Measurements from ENCODE around the gene NECAB3. TPM values are rescaled to one million over a fixed set of nuclear protein-coding genes. Genes with fewer than 3 reads are reported as not detected.

The NECAB3 gene
- total and polyA plus RNA-seq, 2 of the 13 experiments (the other 11 are each of a cell fraction or from before 2014, with no cell fraction given): 61.5 to 65.5 TPM

DNA sequence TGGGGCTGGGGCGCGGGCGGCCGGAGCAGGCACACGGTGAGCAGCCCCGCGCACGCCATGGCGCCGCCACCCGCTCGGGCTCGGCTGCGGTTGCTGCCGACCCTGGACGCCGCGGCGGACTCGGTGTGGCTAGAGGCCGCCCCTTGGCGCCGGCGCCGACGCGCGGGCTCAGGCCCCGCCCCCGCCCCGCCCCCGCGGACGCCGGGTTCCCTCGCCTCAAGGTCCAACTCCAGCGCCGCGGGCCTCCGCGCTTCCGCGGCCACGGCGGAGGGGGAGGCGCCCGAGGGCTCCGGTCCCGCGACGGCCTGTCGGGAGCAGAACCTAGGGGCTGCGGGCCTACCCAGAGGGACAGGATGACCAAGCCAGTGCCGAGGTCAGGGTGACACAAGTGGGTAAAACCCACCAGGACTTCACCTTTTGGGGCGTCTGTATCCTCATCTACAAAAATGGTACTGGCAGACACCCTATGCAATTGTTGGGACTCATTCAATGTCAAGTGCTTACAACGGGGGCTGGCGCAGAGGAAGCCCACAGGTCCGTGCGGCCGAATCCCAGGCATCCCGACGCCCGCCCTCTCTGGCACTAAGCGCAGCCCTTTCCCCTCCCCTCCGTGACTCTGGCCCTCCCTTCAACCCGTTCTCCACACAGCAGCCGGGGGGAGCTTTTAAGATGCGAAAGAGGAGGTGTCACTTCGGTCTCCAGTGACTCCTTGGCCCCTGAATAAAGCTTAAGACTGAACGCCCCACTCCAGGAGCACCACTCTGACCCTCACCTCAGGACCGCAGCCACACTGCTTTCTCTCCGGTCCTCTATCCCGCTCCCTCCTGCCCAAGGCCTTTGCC is at the start of gene NECAB3 (continued):
- TF ChIP-seq ZMYM4 (CRISPR knock-in tag; IDR thresholded peaks at IDR 0.05) (no peak), SAFB2 (CRISPR knock-in tag; IDR thresholded peaks at IDR 0.05; ENCODE audit: borderline replicate concordance, low read depth) (peak; percentile 54; the same call in 1 of the 2 replicates), ZNF441 (CRISPR knock-in tag; IDR thresholded peaks at IDR 0.05; ENCODE audit: borderline replicate concordance) (peak; percentile 91), JUN (CRISPR knock-in tag; IDR thresholded peaks at IDR 0.05) (peak; percentile 80), ZNF598 (CRISPR knock-in tag; IDR thresholded peaks at IDR 0.05; ENCODE audit: borderline replicate concordance) (0 out of 2 replicates have a peak, but pooled peaks have one; percentile 73), NCOR1 (IDR thresholded peaks at IDR 0.05; ENCODE audit: borderline replicate concordance, low read length) (peak; percentile 61; the same call in 1 of the 2 replicates), ATF2 (CRISPR knock-in tag; IDR thresholded peaks at IDR 0.05) (peak; percentile 66), KAT2B (IDR thresholded peaks at IDR 0.05; ENCODE audit: borderline replicate concordance, low read depth, low read length) (no peak), RNF2 (conservative IDR thresholded peaks at IDR 0.05; ENCODE audit: low read depth) (peak; percentile 86), RFX3 (CRISPR knock-in tag; IDR thresholded peaks at IDR 0.05) (no peak), ZNF354B (CRISPR knock-in tag; IDR thresholded peaks at IDR 0.05) (no peak), ZFP36 (IDR thresholded peaks at IDR 0.05; ENCODE audit: borderline replicate concordance, low read depth, low read length, partially characterized antibody) (no peak), ESRRA (CRISPR knock-in tag; IDR thresholded peaks at IDR 0.05; ENCODE audit: low read depth) (no peak; the same call in 1 of the 2 replicates), HNF1B (CRISPR knock-in tag; IDR thresholded peaks at IDR 0.05) (peak; percentile 49; the same call in 1 of the 2 replicates), HBP1 (CRISPR knock-in tag; IDR thresholded peaks at IDR 0.05; ENCODE audit: low read depth) (peak; percentile 77), ZNF724P (CRISPR knock-in tag; IDR thresholded peaks at IDR 0.05; ENCODE audit: borderline replicate concordance) (peak; percentile 73; the same call in 1 of the 2 replicates), SP140L (CRISPR knock-in tag; IDR thresholded peaks at IDR 0.05; ENCODE audit: borderline replicate concordance) (peak; percentile 47; the same call in 1 of the 2 replicates), ZIK1 (CRISPR knock-in tag; IDR thresholded peaks at IDR 0.05; ENCODE audit: borderline replicate concordance, low read depth) (0 out of 2 replicates have a peak, but pooled peaks have one; percentile 57), ZNF772 (CRISPR knock-in tag; IDR thresholded peaks at IDR 0.05) (peak; percentile 36; the same call in 1 of the 2 replicates), NFYB (CRISPR knock-in tag; IDR thresholded peaks at IDR 0.05) (no peak; the same call in 1 of the 2 replicates), MXD3 (CRISPR knock-in tag; IDR thresholded peaks at IDR 0.05) (0 out of 2 replicates have a peak, but pooled peaks have one; percentile 52)
- TF ChIP-seq, protein P1, sequence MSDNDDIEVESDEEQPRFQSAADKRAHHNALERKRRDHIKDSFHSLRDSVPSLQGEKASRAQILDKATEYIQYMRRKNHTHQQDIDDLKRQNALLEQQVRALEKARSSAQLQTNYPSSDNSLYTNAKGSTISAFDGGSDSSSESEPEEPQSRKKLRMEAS (IDR thresholded peaks at IDR 0.05): peak; percentile 85
- TF ChIP-seq, protein P2, sequence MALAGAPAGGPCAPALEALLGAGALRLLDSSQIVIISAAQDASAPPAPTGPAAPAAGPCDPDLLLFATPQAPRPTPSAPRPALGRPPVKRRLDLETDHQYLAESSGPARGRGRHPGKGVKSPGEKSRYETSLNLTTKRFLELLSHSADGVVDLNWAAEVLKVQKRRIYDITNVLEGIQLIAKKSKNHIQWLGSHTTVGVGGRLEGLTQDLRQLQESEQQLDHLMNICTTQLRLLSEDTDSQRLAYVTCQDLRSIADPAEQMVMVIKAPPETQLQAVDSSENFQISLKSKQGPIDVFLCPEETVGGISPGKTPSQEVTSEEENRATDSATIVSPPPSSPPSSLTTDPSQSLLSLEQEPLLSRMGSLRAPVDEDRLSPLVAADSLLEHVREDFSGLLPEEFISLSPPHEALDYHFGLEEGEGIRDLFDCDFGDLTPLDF (CRISPR knock-in tag; IDR thresholded peaks at IDR 0.05): peak; percentile 80; the same call in 1 of the 2 replicates
